ENCODE results near the gene OTOA.
A peak's percentile ranks its signal among the peaks of the same experiment; 100 is the strongest.
"Not testable (repeated sequence)": the region's sequence is repeated elsewhere in the genome, so short reads cannot be mapped to it uniquely, and the experiment has no call there.

The OTOA gene

DNA sequence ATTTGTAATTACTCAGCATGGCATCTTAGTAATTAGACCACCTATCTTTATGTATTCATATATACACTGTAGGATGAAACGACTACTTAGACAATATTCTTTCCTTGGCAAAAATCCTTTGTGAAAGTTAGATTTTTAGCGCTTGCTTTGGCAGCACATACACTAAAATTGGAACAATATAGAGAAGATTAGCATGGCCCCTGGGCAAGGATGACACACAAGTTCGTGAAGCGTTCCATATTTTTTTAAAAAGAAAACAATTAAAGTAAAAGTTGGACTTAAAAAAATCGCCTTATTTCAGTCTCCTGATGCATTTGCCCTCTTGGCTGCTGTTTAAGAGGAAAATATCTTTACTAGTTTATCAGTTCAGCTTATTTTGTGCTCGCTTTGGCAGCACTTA, 21.9 kb upstream of the OTOA start:
- no peak for DNase-seq (ENCODE audit: low read depth in 2 of 2)

- no peak for DNase-seq (ENCODE audit: low read depth in 2 of 2)
These were observed 20.9 kb upstream of the OTOA start for GRCh38 chr16:21642861-21643260.

DNA sequence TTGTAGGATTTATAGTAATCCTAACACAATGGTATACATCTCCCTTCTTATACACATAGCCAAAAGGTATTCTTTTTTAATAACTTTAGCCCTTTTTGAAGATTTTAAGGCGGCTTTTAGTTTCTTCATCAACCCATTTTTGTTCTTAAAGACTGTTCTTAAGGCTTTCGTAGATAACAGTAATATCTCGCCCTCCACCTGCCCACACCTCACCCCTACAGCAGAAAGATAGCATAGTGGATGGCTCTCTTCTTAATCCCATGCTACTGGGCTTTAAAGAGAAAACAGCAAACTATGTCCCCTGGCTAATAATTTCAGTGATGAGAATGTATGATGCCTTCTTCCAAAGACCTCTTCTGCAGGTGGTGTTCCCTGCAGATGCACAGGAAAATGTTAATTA, 20.0 kb upstream of the OTOA start:
- no peak for DNase-seq (ENCODE audit: low read depth in 2 of 2)

DNA sequence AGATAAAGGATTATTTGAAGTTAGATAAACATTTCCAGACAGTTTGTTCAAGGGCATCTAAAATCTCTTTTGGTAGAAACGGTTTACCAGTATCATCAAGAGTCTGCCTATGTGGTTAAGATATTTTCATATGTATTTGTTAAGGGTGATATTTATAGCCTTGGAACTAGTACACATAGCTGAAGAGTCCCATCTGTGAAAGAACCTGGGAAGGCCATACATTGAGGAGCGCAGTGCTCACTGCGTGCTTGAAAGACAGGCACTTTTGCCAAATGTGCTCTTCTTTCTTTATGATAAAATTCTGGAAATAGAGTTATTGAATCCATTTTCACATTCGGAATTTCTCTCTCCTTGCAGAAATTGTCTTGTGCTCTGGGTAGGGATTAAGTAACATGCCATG, 19.1 kb upstream of the OTOA start:
- DNase-seq (ENCODE audit: low read depth in 2 of 2) = no peak

DNA sequence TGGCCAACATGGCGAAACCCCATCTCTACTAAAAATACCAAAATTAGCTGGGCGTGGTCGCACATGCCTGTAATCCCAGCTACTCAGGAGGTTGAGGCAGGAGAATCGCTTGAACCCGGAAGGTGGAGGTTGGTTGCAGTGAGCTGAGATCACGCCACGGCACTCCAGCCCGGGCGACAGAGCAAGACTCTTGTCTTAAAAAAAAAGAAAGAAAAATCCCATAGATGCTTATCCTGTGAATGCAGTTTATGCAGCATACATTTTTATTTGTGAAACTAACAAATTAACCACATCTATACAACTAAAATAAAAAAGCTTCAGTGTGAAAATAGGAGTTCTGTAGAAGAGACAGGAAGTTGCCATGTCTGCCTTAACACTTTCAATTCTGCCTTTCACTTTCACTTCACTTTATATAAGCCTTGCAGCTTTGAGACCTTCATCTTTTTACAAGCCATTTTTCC, 18.5 kb upstream of the OTOA start:
- no peak for DNase-seq (ENCODE audit: low read depth in 2 of 2)

DNA sequence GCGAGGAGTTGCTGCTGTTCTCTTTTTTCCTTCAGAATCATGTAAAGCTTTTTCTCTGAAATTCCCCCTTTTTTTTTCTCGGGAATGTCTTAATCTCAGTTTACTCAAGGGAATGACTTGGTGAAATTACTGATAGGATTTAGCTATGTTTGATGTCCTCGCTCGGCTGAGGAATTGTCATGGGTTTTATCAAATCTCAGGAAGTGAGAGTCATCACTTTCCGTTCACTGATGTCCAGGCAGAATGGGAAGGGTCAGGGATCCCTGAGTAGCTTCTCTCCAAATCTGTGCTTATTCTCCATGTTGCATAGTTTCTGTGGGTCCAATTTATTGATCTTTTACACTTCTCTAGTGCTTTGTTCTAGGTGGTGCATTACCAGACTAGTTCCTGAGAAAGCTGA, 17.7 kb upstream of the OTOA start:
- no peak for DNase-seq (ENCODE audit: low read depth in 2 of 2)

DNA sequence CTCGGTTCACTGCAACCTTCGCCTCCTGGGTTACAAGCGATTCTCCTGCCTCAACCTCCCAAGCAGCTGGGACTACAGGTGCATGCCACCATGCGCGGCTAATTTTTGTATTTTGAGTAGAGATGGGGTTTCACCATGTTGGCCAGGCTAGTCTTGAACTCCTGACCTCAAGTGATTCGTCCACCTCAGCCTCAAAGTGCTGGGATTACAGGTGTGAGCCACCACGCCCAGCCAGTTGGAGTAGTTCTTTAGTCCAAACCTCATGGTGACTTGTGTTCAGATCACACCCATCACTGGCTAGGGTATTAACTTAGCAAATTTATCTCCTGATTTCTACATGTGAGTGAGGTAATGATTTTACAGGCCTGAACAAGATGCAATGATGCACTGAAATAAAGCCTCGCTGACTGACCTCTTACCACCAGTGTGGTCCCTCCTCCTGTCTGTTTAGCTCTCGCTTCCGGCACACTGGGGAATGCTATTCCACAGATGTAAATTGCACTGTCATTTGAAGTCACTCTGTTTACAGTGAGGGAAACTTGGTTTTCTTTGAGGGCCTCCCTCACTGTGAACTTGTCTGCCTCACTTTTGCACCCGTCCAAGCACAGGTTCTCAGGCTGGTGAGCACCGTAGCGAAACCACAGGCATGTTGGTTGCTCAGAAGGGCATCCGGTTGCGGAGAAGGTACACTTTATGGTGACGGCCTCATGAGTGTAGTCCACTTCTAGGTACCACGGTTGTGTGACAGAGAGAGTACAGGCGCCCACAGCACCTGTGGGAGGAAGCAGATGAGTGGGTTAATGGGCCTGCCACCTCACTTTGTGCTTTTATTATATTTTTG, 16.8 kb upstream of the OTOA start:
- no peak for DNase-seq (ENCODE audit: low read depth in 2 of 2)

- no peak for DNase-seq (ENCODE audit: low read depth in 2 of 2)
These were observed 16.1 kb upstream of the OTOA start for GRCh38 chr16:21647562-21648164.

DNA sequence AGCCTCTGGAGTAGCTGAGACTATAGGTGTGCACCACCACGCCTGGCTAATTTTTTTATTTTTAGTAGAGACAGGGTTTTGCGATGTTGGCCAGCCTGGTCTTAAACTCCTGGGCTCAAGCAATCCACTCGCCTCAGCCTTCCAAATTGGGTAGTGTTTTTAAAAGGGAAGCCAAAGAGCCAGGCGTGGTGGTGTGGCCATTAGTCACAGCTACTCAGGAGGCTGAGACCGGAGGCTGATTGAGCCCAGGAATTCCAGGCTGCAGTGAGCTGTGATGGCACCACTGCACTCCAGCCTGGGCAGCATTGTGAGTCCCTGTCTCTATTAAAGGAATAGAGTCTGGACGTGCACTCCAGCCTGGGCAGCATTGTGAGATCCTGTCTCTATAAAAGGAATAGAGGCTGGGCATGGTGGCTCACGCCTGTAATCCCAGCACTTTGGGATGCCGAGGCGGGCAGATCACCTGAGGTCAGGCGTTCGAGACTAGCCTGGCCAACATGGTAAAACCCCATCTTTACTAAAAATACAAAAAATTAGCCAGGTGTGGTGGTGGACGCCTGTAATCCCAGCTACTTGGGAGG, 13.9 kb upstream of the OTOA start:
- DNase-seq (ENCODE audit: low read depth in 2 of 2) = not testable (repeated sequence)

DNA sequence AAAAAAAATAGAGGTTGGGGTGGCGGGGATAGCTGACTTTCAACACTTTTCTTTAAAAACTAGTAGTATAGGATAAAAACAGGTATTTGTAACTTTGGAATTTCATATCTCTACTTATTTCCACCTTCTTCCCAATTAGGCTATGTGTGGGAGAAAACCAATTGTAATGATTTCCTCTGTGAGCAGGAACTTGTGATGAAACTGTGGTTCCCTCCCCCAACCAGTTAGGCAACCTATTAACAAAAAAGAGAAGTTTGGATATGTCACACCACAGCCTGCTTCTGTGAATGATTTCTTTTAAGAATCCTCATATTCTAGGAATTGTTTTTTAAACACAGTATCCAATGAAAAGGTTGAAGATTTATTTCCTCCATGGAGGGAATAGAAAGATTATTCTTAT, 13.2 kb upstream of the OTOA start:
- no peak for DNase-seq (ENCODE audit: low read depth in 2 of 2)

DNA sequence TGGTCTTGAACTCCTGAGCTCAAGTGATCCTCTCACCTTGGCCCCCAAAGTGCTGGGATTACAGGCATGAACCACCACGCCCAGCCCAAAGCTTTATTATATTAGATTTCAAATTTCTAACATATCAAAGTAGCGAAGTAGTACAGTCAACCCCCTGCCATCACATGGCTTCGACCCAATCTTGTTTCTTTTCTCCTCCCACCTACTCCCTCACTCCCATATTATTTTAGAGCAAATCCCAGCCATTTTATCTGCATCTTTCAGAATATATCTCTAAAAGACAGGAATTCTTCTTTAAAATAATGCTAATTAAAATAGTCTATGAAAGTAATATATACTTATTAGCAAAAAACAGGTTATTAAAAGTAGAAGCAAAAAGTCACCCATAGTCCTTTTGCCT, 12.3 kb upstream of the OTOA start:
- no peak for DNase-seq (ENCODE audit: low read depth in 2 of 2)

- no peak for DNase-seq (ENCODE audit: low read depth in 2 of 2)
These were observed 11.3 kb upstream of the OTOA start, which contains the start of gene IGSF6 for GRCh38 chr16:21652453-21652852. TSS of gene IGSF6 (minus strand) at chr16:21652608. CDS start at chr16:21652598, 10 bp downstream.

DNA sequence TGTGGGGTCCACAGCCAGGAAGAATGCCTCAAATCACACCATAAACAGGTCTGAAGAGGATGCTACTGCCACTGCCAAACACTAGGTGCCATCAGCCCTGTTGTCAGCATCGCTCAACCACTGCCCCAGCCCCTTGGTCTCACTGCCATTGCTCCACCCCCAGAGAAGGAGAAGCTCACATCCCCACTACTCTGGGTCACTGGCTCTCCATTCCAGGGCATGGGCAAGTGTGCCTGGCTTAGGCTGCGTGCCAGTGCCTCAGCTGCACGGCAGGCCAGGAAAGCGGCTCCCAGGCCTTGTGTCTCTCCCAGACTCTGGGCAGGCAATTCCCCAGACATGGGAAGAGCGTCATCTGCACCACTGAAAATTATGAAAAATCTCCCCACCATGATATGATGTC, 10.2 kb upstream of the OTOA start:
- no peak for DNase-seq (ENCODE audit: low read depth in 2 of 2)

- DNase-seq (ENCODE audit: low read depth in 2 of 2) = no peak
These were observed 9.3 kb upstream of the OTOA start for GRCh38 chr16:21654466-21654865.

DNA sequence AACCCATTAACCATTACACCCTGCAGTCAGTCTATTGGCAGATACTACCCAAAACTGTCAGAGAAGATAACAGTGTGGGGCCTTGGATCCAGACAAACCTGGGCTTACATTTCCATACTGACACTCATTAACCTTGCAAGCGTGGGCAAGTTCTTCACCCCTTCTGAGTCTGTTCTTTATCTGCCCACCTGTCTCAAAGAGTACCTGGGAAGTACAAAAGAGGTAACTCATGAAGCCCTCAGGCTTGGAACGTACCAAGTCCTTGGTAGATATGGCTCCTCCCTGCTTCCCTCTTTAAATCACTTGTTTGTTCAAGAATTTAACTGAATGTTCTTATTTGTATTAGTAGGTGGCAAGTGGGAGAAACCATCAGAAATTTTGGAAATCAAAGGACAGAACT, 8.9 kb upstream of the OTOA start:
- DNase-seq (ENCODE audit: low read depth in 2 of 2) = no peak

DNA sequence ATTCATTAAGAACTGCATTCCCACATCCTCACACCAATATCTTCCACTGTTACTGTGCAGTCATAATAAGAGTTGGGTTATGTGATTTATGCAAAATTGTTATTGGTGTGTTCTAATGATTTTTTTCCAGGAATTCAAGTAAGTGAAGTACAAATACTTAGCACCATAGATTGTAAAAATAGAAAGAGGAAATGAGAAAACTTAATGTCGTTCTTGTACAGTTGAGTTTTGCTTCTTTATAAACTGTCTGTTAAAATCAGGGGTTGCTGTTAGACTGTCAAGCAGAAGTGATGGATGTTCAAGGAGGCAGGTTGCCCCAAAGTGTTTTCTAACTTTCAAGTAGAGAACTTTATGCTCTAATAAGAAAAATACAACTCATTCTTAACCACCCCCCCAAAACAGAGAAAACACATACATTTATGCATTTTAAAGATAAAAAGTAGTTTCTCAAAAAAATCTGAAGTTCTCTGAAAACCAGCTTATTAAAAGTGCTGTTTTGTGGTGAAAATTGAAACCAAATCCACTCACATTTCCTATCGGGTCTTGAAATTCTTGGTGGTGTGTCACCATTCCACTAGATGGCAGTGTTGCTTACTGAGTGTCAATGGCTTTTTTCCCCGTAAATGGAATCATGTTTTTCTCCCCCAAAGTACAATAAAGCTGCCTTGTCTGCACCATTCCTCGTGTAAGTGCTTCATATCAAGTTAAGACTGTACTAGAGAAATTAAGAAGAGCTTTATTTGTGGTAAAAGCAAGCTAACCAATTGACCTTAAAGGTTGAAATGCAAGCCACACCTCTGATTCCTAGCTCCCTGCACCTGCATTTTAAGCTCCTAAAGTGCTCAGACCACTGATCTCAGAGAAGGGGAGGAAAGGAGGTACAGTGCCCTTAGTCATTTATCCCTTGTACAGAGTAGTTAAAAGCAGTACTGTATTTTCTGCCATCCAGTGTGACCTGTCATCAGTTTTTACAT, 6.7 kb upstream of the OTOA start:
- DNase-seq (ENCODE audit: low read depth in 2 of 2) = peak; percentile 10 to 16

DNA sequence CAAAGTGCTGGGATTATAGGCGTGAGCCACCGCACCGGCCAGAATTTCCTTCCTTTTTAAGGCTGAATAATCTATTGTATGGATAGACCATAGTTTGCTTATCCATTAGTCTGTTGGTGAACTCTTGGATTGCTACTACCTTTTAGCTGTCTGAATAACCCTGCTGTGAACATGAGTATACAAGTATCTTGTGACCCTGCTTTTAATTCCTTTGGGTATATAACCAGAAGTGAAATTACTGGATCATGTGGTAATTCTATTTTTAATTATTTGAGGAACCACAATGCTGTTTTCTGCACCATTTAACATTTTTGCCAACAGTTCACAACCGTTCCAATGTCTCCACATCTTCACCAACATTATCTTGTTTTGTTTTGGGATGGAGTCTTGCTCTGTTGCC, 4.6 kb upstream of the OTOA start:
- DNase-seq (ENCODE audit: low read depth in 2 of 2) = no peak

- DNase-seq (ENCODE audit: low read depth in 2 of 2) = no peak
These were observed 1.2 kb downstream of the OTOA start for GRCh38 chr16:21664801-21665492.

GRCh38 chr16:21666772-21667171, 3.0 kb downstream of the OTOA start:
- no peak for DNase-seq (ENCODE audit: low read depth in 2 of 2)

DNA sequence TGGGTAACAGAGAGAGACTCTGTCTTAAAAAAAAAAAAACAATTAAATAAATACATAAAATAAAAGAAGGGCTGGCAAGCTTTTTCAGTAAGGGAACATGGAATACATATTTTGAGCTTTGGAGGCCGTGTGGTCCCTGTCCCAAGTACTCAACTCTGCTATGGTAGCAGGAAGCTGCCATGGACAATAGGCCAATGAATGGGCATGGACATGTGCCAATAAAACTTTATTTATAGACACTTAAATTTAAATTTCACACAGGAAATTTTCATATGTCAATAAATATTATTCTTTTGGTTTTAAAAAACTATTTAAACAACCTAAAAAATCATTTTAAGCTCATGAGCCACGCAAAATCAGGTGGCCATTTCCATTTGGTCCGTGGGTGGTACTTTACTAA, 3.8 kb downstream of the OTOA start:
- no peak for DNase-seq (ENCODE audit: low read depth in 2 of 2)

GRCh38 chr16:21673469-21673868, 9.7 kb downstream of the OTOA start:
- DNase-seq (ENCODE audit: low read depth in 2 of 2) = no peak
